ENCODE data around the gene KCNJ14. TPM values are rescaled to one million over a fixed set of nuclear protein-coding genes. Genes with fewer than 3 reads are reported as not detected.

KCNJ14 gene
- polyA plus RNA-seq, 1 donor from 2014 or later = 1.1 TPM

GRCh38 chr19:48446579-48446978, 8.8 kb upstream of the KCNJ14 start:
- H4K20me1 ChIP-seq (ENCODE audit: insufficient read depth) = no peaks in the 10 kb centered on the region
- H3K9me2 ChIP-seq (ENCODE audit: insufficient read depth, low read length) = no peaks in the 10 kb centered on the region
- peak overlapping the region; percentile 80 for H3K4me2 ChIP-seq (ENCODE audit: low read length)
- H3K27ac ChIP-seq (ENCODE audit: low read length) = peak overlapping the region; percentile 93
- no peaks in the 10 kb centered on the region for H3F3A ChIP-seq (ENCODE audit: insufficient read depth, low read length, poor library complexity, severe bottlenecking)
- H3K9me3 ChIP-seq (ENCODE audit: low read length) = no peaks in the 10 kb centered on the region
- H3K4me3 ChIP-seq (ENCODE audit: low read length) = peak overlapping the region; percentile 97
- H2AFZ ChIP-seq (ENCODE audit: low read depth, low read length) = no peak overlapping the region
- H3K79me2 ChIP-seq (replicated peaks; ENCODE audit: insufficient read depth, low read length) = peaks cover 6% of the 10 kb centered on the region
- peak overlapping the region; percentile 73 for H3K9ac ChIP-seq (ENCODE audit: low read length)
- TF ChIP-seq CTCF (IDR thresholded peaks at IDR 0.05; ENCODE audit: poor library complexity, severe bottlenecking) = no peak
- TF ChIP-seq MXI1 (conservative IDR thresholded peaks at IDR 0.05; ENCODE audit: poor library complexity, severe bottlenecking) = no peak
- TF ChIP-seq POLR2AphosphoS5 (IDR thresholded peaks at IDR 0.05) = no peak
- no peak for TF ChIP-seq SMC3 (conservative IDR thresholded peaks at IDR 0.05; ENCODE audit: poor library complexity)
- no peak for TF ChIP-seq EP300 (conservative IDR thresholded peaks at IDR 0.05; ENCODE audit: poor library complexity, severe bottlenecking)
- no peaks in the 10 kb centered on the region for H3K36me3 ChIP-seq (ENCODE audit: insufficient read depth, low read length)
- H3K27me3 ChIP-seq (ENCODE audit: insufficient read depth, low read depth, low read length) = no peaks in the 10 kb centered on the region

GRCh38 chr19:48448563-48448962, 6.8 kb upstream of the KCNJ14 start:
- no peak for TF ChIP-seq CTCF (IDR thresholded peaks at IDR 0.05; ENCODE audit: poor library complexity, severe bottlenecking)
- Histone ChIP-seq H3K4me3 (ENCODE audit: low read length) (no peak overlapping the region), H3K4me2 (ENCODE audit: low read length) (no peak overlapping the region), H3F3A (ENCODE audit: insufficient read depth, low read length, poor library complexity, severe bottlenecking) (no peaks in the 10 kb centered on the region), H3K27ac (ENCODE audit: low read length) (no peak overlapping the region), H3K9ac (ENCODE audit: low read length) (no peak overlapping the region), H2AFZ (ENCODE audit: low read depth, low read length) (no peak overlapping the region), H3K9me2 (ENCODE audit: insufficient read depth, low read length) (no peaks in the 10 kb centered on the region), H4K20me1 (ENCODE audit: insufficient read depth) (no peaks in the 10 kb centered on the region), H3K79me2 (replicated peaks; ENCODE audit: insufficient read depth, low read length) (peaks cover 6% of the 10 kb centered on the region), H3K27me3 (ENCODE audit: insufficient read depth, low read depth, low read length) (no peaks in the 10 kb centered on the region), H3K9me3 (ENCODE audit: low read length) (no peaks in the 10 kb centered on the region), H3K36me3 (ENCODE audit: insufficient read depth, low read length) (no peaks in the 10 kb centered on the region)

GRCh38 chr19:48450441-48450840, 4.9 kb upstream of the KCNJ14 start:
- TF ChIP-seq MXI1 (conservative IDR thresholded peaks at IDR 0.05; ENCODE audit: poor library complexity, severe bottlenecking) (no peak), SMC3 (conservative IDR thresholded peaks at IDR 0.05; ENCODE audit: poor library complexity) (no peak), RAD21 (conservative IDR thresholded peaks at IDR 0.05) (no peak), REST (IDR thresholded peaks at IDR 0.05; ENCODE audit: borderline replicate concordance) (no peak), EP300 (conservative IDR thresholded peaks at IDR 0.05; ENCODE audit: poor library complexity, severe bottlenecking) (no peak), TAF1 (IDR thresholded peaks at IDR 0.05; ENCODE audit: low read depth) (no peak), POLR2AphosphoS5 (IDR thresholded peaks at IDR 0.05) (no peak), EZH2 (IDR thresholded peaks at IDR 0.05; ENCODE audit: borderline replicate concordance, insufficient read depth, low read length, poor library complexity, severe bottlenecking) (no peak)
- no peaks in the 10 kb centered on the region for H4K20me1 ChIP-seq (ENCODE audit: insufficient read depth)
- H3K27me3 ChIP-seq (ENCODE audit: insufficient read depth, low read depth, low read length) = no peaks in the 10 kb centered on the region
- H3F3A ChIP-seq (ENCODE audit: insufficient read depth, low read length, poor library complexity, severe bottlenecking) = no peaks in the 10 kb centered on the region
- H3K36me3 ChIP-seq (ENCODE audit: insufficient read depth, low read length) = no peaks in the 10 kb centered on the region
- H3K9me3 ChIP-seq (ENCODE audit: low read length) = no peaks in the 10 kb centered on the region
- peaks cover 6% of the 10 kb centered on the region for H3K79me2 ChIP-seq (replicated peaks; ENCODE audit: insufficient read depth, low read length)
- no peak overlapping the region for H2AFZ ChIP-seq (ENCODE audit: low read depth, low read length)
- no peaks in the 10 kb centered on the region for H3K9me2 ChIP-seq (ENCODE audit: insufficient read depth, low read length)
- no peak overlapping the region for H3K27ac ChIP-seq (ENCODE audit: low read length)
- H3K4me3 ChIP-seq (ENCODE audit: low read length) = no peak overlapping the region
- no peak overlapping the region for H3K9ac ChIP-seq (ENCODE audit: low read length)
- H3K4me2 ChIP-seq (ENCODE audit: low read length) = no peak overlapping the region
